Keratinocyte (primary cell): Measurements from ENCODE around the gene EXOC6B. TPM values are rescaled to one million over a fixed set of nuclear protein-coding genes. Genes with fewer than 3 reads are reported as not detected.
A peak's percentile ranks its signal among the peaks of the same experiment; 100 is the strongest.

Source experiments
- DNase-seq: peaks from one replicate; pipeline ENCODE4 v3.0.0-alpha.2; 2011; ENCODE audit warnings: low read depth, missing footprints, low spot score
- FAIRE-seq: peaks from 2 replicates; lab custom pipeline; 2011; peaks lifted over from hg19 to GRCh38; lab: Jason Lieb, UNC
- H2AFZ ChIP-seq: 2 replicates; pipeline ENCODE4 v1.6.0; 2012; ENCODE audit warnings: low read length, control low read depth, inconsistent platforms; ENCODE audit not compliant: control insufficient read depth
- H3K27ac ChIP-seq: 2 replicates; pipeline ENCODE4 v1.5.1; 2011; ENCODE audit warnings: low read length; ENCODE audit not compliant: control insufficient read depth, insufficient read depth
- H3K27me3 ChIP-seq: 3 replicates; pipeline ENCODE4 v1.6.0; 2011; ENCODE audit warnings: low read length; ENCODE audit not compliant: control insufficient read depth, insufficient read depth; ENCODE audit errors: extremely low read depth
- H3K36me3 ChIP-seq, 2 experiments: 2 replicates in 1 of 2; 3 replicates in 1 of 2; pipeline ENCODE4 v1.5.1; 2011; ENCODE audit warnings: low read length in 2 of 2, mild to moderate bottlenecking in 1 of 2; ENCODE audit not compliant: control insufficient read depth in 2 of 2, insufficient read depth in 2 of 2; ENCODE audit errors: extremely low read depth in 1 of 2
- H3K4me1 ChIP-seq: 3 replicates; pipeline ENCODE4 v1.5.1; 2011; ENCODE audit warnings: low read length; ENCODE audit not compliant: control insufficient read depth, insufficient read depth; ENCODE audit errors: extremely low read depth
- H3K4me2 ChIP-seq: 3 replicates; pipeline ENCODE4 v1.6.0; 2011; ENCODE audit warnings: low read depth, low read length; ENCODE audit not compliant: control insufficient read depth, insufficient read depth; ENCODE audit errors: extremely low read depth
- H3K4me3 ChIP-seq, 3 experiments: fragments of 200-600 bp in 1 of 3; sonication (generic) in 1 of 3; 2 replicates in 2 of 3; 3 replicates in 1 of 3; pipeline ENCODE4 v1.5.1; 2011 to 2016; ENCODE audit warnings: low read length in 3 of 3, mild to moderate bottlenecking in 3 of 3, control low read depth in 2 of 3, inconsistent platforms in 1 of 3, low read depth in 1 of 3, mixed read lengths in 1 of 3, mixed run types in 1 of 3, moderate library complexity in 1 of 3; ENCODE audit not compliant: control insufficient read depth in 2 of 3, insufficient read depth in 2 of 3; ENCODE audit errors: extremely low read depth in 1 of 3
- H3K79me2 ChIP-seq: 2 replicates; pipeline ENCODE4 v1.6.0; 2012; ENCODE audit warnings: low read length; ENCODE audit not compliant: control insufficient read depth, insufficient read depth
- H3K9ac ChIP-seq: 3 replicates; pipeline ENCODE4 v1.6.0; 2011; ENCODE audit warnings: low read length; ENCODE audit not compliant: control insufficient read depth, insufficient read depth; ENCODE audit errors: extremely low read depth
- H3K9me1 ChIP-seq: 3 replicates; pipeline ENCODE4 v1.6.0; 2011; ENCODE audit warnings: low read length; ENCODE audit not compliant: control insufficient read depth, insufficient read depth; ENCODE audit errors: extremely low read depth
- H3K9me3 ChIP-seq: 2 replicates; pipeline ENCODE4 v1.5.1; 2012; ENCODE audit warnings: low read depth, low read length; ENCODE audit not compliant: control insufficient read depth
- H4K20me1 ChIP-seq: 3 replicates; pipeline ENCODE4 v1.6.0; 2011; ENCODE audit warnings: low read length; ENCODE audit not compliant: control insufficient read depth, insufficient read depth; ENCODE audit errors: extremely low read depth
- CTCF ChIP-seq, 3 experiments: IDR thresholded peaks in 1 of 3; conservative IDR thresholded peaks in 1 of 3; optimal IDR thresholded peaks in 1 of 3; 2 replicates in 2 of 3; 3 replicates in 1 of 3; pipeline versions ENCODE3 to v1.5.1; 2011; ENCODE audit warnings: low read length in 3 of 3, mild to moderate bottlenecking in 3 of 3, moderate library complexity in 2 of 3, control low read depth in 1 of 3, inconsistent platforms in 1 of 3; ENCODE audit not compliant: insufficient read depth in 2 of 3; ENCODE audit errors: extremely low read depth in 1 of 3
- EZH2 ChIP-seq: IDR thresholded peaks from one replicate; pipeline ENCODE4 v1.6.1; 2012; ENCODE audit warnings: inconsistent platforms, mild to moderate bottlenecking, low read length, moderate library complexity
- dilution Hi-C: fragments of 300-500 bp; cut with MboI; formaldehyde crosslinking; loops from one replicate; pipeline ENCODE4 v1.7.0; 2020; ENCODE audit warnings: low sequenced_read_pairs; ENCODE audit not compliant: extremely low pct_ligation_motif_present
- polyA plus RNA-seq, 5 experiments: library from polyadenylated mRNA; depleted of rRNA in 3 of 5; stranded (reverse) in 3 of 5; stranded (forward) in 1 of 5; unstranded in 1 of 5; fragments of >200 nt; gene quantifications; 1 replicate in 1 of 5; 2 replicates in 3 of 5; 3 replicates in 1 of 5; pipeline versions ENCODE4 v1.2.1 to v1.2.3, GENCODE V29; 2011 to 2012; ENCODE audit warnings: missing spikeins in 2 of 5, low read depth in 1 of 5, low replicate concordance in 1 of 5

EXOC6B gene
- polyA plus RNA-seq, 1 donor (not counting 4 experiments of a cell fraction or from before 2014, with no cell fraction given) = 37.3 TPM

GRCh38 chr2:72148837-72149555 lies 676.8 kb downstream of the EXOC6B start:
- DNase-seq = no peak
- Histone ChIP-seq H3K27ac (no peak overlapping the region), H3K4me3 (peak overlapping the region; percentile 37 to 66 (median 65)), H4K20me1 (no peaks in the 10 kb centered on the region), H3K9me1 (no peaks in the 10 kb centered on the region), H3K4me1 (peaks cover 28% of the 10 kb centered on the region), H3K79me2 (no peaks in the 10 kb centered on the region), H2AFZ (peak overlapping the region; percentile 67), H3K9me3 (no peaks in the 10 kb centered on the region), H3K9ac (peak overlapping the region; percentile 33), H3K4me2 (peak overlapping the region; percentile 81), H3K36me3 (no peaks in the 10 kb centered on the region), H3K27me3 (peaks cover 55% of the 10 kb centered on the region)
- dilution Hi-C loops = no loop called here
- no peak for FAIRE-seq
- TF ChIP-seq EZH2 (peak; percentile 100), CTCF (optimal IDR thresholded peaks at IDR 0.05 in 1 of 3, IDR thresholded peaks at IDR 0.05 in 1 of 3, conservative IDR thresholded peaks at IDR 0.05 in 1 of 3; ENCODE audit: extremely low read depth in 1 of 3, insufficient read depth in 2 of 3, low read length in 3 of 3) (no peak)

- H2AFZ ChIP-seq = peak overlapping the region; percentile 33
- peak overlapping the region; percentile 33 for H3K9ac ChIP-seq
- H3K9me1 ChIP-seq = no peaks in the 10 kb centered on the region
- no peaks in the 10 kb centered on the region for H3K9me3 ChIP-seq
- no peak overlapping the region for H3K27ac ChIP-seq
- peaks cover 31% of the 10 kb centered on the region for H3K4me1 ChIP-seq
- no peaks in the 10 kb centered on the region for H3K79me2 ChIP-seq
- H3K4me3 ChIP-seq = peak overlapping the region; percentile 37 to 66 (median 65)
- dilution Hi-C loops = no loop called here
- H3K36me3 ChIP-seq = no peaks in the 10 kb centered on the region
- no peak for DNase-seq
- H3K4me2 ChIP-seq = peak overlapping the region; percentile 81
- H4K20me1 ChIP-seq = no peaks in the 10 kb centered on the region
- FAIRE-seq = no peak
- H3K27me3 ChIP-seq = peaks cover 59% of the 10 kb centered on the region
- TF ChIP-seq EZH2 = peak; percentile 90
- no peak for TF ChIP-seq CTCF (optimal IDR thresholded peaks at IDR 0.05 in 1 of 3, IDR thresholded peaks at IDR 0.05 in 1 of 3, conservative IDR thresholded peaks at IDR 0.05 in 1 of 3; ENCODE audit: extremely low read depth in 1 of 3, insufficient read depth in 2 of 3, low read length in 3 of 3)
Measured at GRCh38 chr2:72148003-72148836, 677.6 kb downstream of the EXOC6B start.
